ENCODE data around the gene AGMO.

- no peak for TF ChIP-seq TAF1 (IDR thresholded peaks at IDR 0.05; ENCODE audit: borderline replicate concordance, low read depth, low read length)
- no peak for TF ChIP-seq POLR2AphosphoS5 (IDR thresholded peaks at IDR 0.05; ENCODE audit: low read depth, low read length)
Measured at GRCh38 chr7:15396210-15397158, 165.3 kb downstream of the AGMO start.
